ENCODE measurements around the gene FOXA1.

DNA sequence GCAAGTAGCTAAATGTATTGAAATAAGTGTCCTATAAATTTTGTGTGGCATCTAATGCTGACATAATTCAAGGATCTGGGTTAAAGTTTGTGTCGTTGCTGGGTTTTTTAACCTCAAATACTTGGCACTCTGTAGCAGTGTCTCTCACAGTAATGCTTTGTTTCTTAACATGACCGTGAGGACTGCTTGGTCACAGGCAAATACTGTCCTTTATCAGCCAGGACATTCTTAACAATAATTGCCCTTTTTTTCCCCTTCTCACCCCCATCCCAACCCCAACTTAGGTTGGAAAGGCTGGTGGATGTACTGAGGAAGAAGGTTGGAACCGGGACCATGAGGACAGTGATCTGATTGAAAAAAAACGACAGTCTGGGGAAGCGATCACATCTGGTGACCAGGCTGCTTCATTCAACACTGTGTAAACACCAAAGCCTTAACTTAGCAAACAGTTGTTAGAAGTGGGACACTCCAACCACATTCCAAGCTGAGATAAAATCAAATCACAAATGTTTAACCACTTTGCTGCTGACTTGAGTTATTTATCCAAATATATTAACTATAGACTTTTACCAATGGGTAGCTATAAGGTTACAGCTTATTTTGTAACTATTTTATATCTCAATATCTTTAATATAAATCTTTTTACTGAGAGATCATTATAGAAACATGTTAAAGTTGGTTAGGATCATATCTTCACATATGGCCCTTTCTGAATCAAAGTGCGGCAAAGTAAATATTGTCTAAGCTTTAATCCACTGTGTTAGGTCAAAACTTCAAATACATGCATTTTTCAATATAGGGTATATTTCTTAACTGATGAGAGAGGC lies 48.2 kb downstream of the FOXA1 start:
- no peak for TF ChIP-seq POLR2A (IDR thresholded peaks at IDR 0.05)
- TF ChIP-seq, protein P1, sequence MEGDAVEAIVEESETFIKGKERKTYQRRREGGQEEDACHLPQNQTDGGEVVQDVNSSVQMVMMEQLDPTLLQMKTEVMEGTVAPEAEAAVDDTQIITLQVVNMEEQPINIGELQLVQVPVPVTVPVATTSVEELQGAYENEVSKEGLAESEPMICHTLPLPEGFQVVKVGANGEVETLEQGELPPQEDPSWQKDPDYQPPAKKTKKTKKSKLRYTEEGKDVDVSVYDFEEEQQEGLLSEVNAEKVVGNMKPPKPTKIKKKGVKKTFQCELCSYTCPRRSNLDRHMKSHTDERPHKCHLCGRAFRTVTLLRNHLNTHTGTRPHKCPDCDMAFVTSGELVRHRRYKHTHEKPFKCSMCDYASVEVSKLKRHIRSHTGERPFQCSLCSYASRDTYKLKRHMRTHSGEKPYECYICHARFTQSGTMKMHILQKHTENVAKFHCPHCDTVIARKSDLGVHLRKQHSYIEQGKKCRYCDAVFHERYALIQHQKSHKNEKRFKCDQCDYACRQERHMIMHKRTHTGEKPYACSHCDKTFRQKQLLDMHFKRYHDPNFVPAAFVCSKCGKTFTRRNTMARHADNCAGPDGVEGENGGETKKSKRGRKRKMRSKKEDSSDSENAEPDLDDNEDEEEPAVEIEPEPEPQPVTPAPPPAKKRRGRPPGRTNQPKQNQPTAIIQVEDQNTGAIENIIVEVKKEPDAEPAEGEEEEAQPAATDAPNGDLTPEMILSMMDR (IDR thresholded peaks at IDR 0.05 in 4 of 5, conservative IDR thresholded peaks at IDR 0.05 in 1 of 5), result no peak

All from gastrocnemius medialis (tissue), 4 donors.